Measurements from ENCODE around the gene FTO.

GRCh38 chr16:54193013-54193664 is 489.2 kb downstream of the FTO start:
- TF ChIP-seq CTCF (IDR thresholded peaks at IDR 0.05; ENCODE audit: low read length) (no peak), EZH2 (optimal IDR thresholded peaks at IDR 0.05; ENCODE audit: low read depth, low read length) (no peak), EZH2phosphoT487 (IDR thresholded peaks at IDR 0.05; ENCODE audit: low read length) (no peak)
